CD4-positive, alpha-beta T cell treated with Interferon alpha-2 for 1 hour (primary cell): ENCODE results near the gene SGSH.
"Not testable (repeated sequence)": the region's sequence is repeated elsewhere in the genome, so short reads cannot be mapped to it uniquely, and the experiment has no call there.

Source experiments
- DNase-seq, 2 donors: peaks; one replicate each; pipeline ENCODE4 v3.0.0-alpha.2; 2020 to 2022

Gene SGSH

DNA sequence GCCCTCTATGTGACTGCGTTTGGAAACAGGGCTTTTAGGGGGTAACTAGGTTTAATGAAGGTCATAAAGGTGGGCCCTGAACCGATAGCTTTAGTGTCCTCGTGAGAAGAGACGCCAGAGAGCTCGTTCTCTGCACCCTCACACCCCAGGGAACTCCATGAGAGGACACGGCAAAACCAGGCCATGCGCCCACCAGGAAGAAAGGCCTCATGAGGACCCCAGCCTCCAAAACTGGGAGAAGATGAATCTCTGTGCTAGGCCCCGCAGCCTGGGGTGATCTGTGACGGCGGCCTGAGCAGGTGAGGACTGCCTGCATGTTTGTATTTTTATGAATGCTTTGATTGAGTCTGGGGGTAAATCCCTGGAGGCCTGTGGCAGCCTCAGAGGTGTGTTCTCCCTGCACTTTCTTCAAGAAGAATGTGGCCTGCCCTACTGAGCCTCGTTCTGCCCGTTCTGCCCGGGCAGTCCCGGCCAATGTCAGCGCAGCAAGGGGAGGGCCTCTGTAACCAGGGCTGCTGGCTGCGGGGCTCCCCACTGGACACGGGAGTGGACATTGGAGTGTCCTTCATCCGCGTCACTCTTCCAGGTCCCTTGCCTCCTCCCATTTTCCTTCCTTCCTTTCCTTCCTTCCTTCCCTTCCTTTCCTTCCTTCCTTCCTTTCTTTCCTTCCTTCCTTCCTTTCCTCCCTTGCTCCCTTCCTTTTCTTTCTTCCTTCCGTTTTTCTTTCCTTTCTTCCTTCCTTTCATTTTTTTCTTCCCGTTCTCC is 33.7 kb upstream of the SGSH start:
- no peak for DNase-seq

DNA sequence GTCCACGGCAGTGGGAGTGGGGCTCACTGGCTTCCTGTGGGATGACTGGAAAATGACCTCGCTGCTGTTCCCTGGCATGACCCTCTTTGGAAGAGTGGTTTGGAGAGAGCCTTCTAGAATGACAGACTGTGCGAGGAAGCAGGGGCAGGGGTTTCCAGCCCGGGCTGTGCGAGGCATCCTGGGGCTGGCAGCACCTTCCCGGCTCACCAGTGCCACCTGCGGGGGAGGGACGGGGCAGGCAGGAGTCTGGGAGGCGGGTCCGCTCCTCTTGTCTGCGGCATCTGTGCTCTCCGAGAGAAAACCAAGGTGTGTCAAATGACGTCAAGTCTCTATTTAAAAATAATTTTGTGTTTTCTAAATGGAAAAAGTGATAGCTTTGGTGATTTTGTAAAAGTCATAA is 32.7 kb upstream of the SGSH start:
- peak; percentile 87 to 90 for DNase-seq

DNA sequence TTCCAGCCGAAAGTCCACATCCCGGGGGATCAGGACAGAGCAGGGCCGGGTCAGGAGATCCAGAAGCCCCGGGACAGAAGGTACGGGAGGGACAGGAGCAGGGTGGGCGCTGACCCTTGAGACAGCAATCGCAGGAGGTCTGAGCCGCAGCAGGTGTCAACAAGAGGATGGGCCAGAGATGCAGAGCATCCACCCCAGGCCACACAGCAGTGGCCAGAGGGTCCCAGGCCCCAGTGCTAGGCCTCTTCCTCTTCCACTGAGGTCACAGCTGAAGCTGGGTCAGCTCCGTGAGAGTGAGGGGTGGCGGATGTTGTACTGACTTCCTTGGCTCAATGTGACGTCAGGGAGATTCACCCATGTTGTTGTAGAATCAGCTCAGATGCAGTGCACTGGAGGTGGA is 31.8 kb upstream of the SGSH start:
- no peak for DNase-seq

GRCh38 chr17:80248894-80249710 is 29.0 kb upstream of the SGSH start:
- DNase-seq, result no peak

DNA sequence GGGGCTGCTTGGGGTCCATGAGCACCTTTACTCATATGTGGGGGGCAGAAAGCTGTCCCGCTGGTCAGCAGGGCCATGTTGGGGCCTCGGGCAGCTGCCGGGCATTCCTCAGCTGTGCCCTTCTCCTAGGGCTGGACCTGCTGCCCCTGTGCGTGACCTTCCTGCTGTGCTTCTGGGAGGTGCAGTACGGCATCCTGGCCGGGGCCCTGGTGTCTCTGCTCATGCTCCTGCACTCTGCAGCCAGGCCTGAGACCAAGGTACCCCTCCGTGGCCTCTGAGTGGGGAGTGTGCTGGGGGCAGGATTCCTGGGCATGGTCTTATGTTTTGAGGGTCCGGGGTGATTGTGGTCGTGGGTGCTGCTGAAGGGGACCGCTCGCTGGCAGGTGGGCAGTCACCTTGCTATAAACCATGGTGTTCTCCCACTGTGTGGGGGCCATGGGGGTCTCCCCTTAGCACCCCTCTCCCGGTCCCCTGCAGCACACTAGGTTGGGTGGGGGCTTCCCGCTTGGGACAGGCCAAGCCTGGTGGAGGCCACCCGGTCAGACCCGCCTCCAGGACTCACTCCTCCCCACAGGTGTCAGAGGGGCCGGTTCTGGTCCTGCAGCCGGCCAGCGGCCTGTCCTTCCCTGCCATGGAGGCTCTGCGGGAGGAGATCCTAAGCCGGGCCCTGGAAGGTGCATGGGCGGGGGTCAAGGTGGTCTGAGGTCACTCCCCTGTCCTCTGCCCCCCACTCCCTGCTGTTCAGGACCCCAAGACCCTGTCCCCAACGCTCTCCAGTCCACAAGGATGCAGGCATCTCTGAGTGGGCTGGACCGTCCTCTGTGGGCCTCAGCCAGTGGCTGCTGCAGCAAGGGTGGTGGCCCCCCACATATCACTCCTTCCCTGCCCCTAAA is 28.1 kb upstream of the SGSH start:
- no peak for DNase-seq

GRCh38 chr17:80247561-80247960 is 27.4 kb upstream of the SGSH start:
- no peak for DNase-seq

- no peak for DNase-seq
Observed at GRCh38 chr17:80246726-80247125, 26.6 kb upstream of the SGSH start.

GRCh38 chr17:80246266-80246681 is 26.1 kb upstream of the SGSH start:
- no peak for DNase-seq

- no peak for DNase-seq
Observed at GRCh38 chr17:80245566-80246265, 25.6 kb upstream of the SGSH start.

DNA sequence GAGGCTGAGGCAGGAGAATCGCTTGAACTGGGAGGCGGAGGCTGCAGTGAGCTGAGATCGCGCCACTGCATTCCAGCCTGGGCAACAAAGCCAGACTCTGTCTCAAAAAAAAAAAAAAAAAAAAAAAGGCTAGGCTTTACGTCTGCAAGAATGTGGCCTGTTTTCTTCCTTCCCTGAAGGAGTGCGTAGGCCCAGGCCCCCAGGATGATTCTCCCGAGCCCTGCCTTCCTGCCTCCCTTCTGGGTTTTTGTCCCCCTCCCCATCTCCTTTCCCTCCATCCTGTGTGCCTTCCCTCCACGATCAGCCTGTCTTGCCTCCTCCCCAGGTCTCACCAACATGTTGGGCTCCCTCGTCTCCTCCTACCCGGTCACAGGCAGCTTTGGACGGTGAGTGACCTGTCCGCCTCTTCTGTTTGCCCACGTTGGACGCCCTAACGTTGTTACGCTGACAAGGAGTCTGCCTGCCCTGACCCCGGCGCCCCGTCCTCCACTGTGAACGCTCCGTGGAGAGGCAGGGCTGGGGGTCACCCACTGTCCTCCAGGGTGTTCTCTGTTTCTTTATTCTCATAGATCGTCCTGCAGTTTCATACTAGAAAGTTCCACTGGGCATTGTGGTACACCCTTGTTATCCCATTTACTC is 24.9 kb upstream of the SGSH start:
- no peak for DNase-seq

GRCh38 chr17:80244448-80244847 is 24.3 kb upstream of the SGSH start:
- not testable (repeated sequence) for DNase-seq

GRCh38 chr17:80243526-80244433 is 23.6 kb upstream of the SGSH start:
- no peak for DNase-seq

DNA sequence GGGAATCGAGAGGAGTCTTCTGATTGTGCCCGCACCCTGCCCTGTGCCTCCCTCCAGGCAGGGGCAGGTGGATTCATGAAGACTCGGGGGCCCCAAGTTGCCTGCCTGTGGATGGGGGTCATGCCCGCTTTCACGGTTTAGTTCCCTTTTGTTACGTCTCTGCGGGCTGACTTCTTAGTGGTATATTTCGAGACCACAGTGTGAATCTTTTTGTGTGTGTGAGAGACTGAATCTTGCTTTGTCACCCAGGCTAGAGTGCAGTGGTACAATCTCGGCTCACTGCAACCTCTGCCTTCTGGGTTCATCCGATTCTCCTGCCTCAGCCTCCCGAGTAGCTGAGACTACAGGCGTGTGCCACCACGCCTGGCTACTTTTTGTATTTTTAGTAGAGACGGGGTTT is 22.4 kb upstream of the SGSH start:
- DNase-seq, result no peak

GRCh38 chr17:80237386-80237785 is 17.3 kb upstream of the SGSH start:
- DNase-seq, result no peak

- no peak for DNase-seq
Observed at GRCh38 chr17:80236911-80237310, 16.8 kb upstream of the SGSH start.

GRCh38 chr17:80233202-80233601 is 13.1 kb upstream of the SGSH start:
- no peak for DNase-seq

DNA sequence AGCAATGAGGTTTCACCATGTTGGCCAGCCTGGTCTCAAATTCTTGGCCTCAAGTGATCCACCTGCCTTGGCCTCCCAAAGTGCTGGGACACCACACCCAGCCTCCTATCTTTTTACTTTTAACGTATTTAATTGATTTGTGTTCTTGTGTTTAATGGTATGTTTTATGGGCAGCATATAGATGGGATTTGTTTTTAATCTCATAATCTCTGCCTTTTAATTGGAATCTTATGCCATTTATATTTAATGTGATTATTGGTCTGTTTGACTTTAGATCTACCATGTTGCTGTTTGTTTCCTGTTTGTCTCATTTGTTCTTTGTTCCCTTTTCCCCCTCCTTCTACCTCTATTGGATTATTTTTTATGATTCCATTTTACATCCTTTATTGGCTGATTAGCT is 12.3 kb upstream of the SGSH start:
- DNase-seq, result no peak

DNA sequence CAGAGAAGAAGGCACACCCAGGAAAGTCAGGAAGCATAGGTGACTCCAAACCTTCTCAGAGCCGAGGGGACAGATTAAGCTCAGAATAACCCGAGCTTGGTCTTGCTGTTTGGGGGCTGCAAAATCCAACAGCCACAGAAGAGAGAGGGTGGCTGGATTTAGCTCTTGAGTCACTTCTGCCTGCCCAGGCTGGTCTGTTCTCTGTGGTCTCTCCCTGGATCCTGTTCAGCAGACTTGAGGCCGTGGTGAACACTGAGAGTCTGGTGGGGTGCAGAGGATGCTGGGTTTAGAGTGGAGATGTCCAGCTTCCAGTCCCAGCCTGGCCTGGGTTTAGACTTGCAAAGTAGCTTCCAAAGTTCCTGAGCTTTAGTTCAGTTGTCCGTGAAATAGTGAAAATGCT is 8.9 kb upstream of the SGSH start:
- DNase-seq, result no peak

GRCh38 chr17:80228477-80228876 is 8.3 kb upstream of the SGSH start:
- no peak for DNase-seq

DNA sequence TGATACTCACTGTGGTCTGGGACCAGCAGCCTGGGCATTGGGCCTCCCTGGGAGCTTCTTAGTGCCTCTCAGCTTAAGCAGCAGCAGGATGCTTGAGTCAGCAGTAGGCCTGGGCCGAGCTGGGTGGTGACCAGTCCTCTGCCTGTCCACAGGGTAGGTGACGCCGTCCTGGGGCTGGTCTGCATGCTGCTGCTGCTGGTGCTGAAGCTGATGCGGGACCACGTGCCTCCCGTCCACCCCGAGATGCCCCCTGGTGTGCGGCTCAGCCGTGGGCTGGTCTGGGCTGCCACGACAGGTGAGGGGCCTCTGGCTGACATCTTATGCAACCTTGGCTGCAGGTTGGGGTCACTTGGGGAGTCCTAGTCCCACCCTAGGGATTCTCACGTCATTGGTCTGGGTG is 7.5 kb upstream of the SGSH start:
- no peak for DNase-seq

GRCh38 chr17:80227156-80227555 is 7.0 kb upstream of the SGSH start:
- DNase-seq, result no peak
